Nephron (organoid): ENCODE results near the gene CLECL1.
A peak's percentile ranks its signal among the peaks of the same experiment; 100 is the strongest.
"Not testable (repeated sequence)": the region's sequence is repeated elsewhere in the genome, so short reads cannot be mapped to it uniquely, and the experiment has no call there.

Experiments
- H3K27ac Mint-ChIP-seq, 3 experiments: 2 replicates each; pipeline ENCODE4 v1.8.0; 2020; ENCODE audit warnings: mixed read lengths in 3 of 3, mild to moderate bottlenecking in 2 of 3, moderate library complexity in 1 of 3
- H3K27me3 Mint-ChIP-seq: 2 replicates; pipeline ENCODE4 v1.8.0; 2021; ENCODE audit warnings: low read depth, mild to moderate bottlenecking, moderate library complexity, mixed read lengths
- H3K36me3 Mint-ChIP-seq: 2 replicates; pipeline ENCODE4 v1.8.0; 2020; ENCODE audit warnings: low read depth, mixed read lengths
- H3K4me1 Mint-ChIP-seq: 2 replicates; pipeline ENCODE4 v1.8.0; 2020; ENCODE audit warnings: mixed read lengths
- H3K4me3 Mint-ChIP-seq, 3 experiments: 2 replicates each; pipeline ENCODE4 v1.8.0; 2020; ENCODE audit warnings: mild to moderate bottlenecking in 3 of 3, mixed read lengths in 3 of 3, moderate library complexity in 2 of 3
- H3K9me3 Mint-ChIP-seq: 2 replicates; pipeline ENCODE4 v1.8.0; 2020; ENCODE audit warnings: mixed read lengths
- TF ChIP-seq, protein P1 (sequence below), 3 experiments: fragments of 200-600 bp; sonication (generic); IDR thresholded peaks; one replicate each; pipeline ENCODE4 v1.5.0; 2021; ENCODE audit warnings: antibody characterized with exemption in 3 of 3; ENCODE audit not compliant: unreplicated experiment in 3 of 3

CLECL1 gene

GRCh38 chr12:9749640-9750039, 16.7 kb upstream of the CLECL1 start:
- peaks cover 4% of the 10 kb centered on the region for H3K27me3 Mint-ChIP-seq
- TF ChIP-seq, protein P1, sequence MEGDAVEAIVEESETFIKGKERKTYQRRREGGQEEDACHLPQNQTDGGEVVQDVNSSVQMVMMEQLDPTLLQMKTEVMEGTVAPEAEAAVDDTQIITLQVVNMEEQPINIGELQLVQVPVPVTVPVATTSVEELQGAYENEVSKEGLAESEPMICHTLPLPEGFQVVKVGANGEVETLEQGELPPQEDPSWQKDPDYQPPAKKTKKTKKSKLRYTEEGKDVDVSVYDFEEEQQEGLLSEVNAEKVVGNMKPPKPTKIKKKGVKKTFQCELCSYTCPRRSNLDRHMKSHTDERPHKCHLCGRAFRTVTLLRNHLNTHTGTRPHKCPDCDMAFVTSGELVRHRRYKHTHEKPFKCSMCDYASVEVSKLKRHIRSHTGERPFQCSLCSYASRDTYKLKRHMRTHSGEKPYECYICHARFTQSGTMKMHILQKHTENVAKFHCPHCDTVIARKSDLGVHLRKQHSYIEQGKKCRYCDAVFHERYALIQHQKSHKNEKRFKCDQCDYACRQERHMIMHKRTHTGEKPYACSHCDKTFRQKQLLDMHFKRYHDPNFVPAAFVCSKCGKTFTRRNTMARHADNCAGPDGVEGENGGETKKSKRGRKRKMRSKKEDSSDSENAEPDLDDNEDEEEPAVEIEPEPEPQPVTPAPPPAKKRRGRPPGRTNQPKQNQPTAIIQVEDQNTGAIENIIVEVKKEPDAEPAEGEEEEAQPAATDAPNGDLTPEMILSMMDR (IDR thresholded peaks at IDR 0.05; ENCODE audit: unreplicated experiment in 3 of 3): no peak
- peaks cover 8% of the 10 kb centered on the region for H3K4me1 Mint-ChIP-seq
- no peak overlapping the region for H3K27ac Mint-ChIP-seq
- H3K36me3 Mint-ChIP-seq: no peaks in the 10 kb centered on the region
- H3K4me3 Mint-ChIP-seq: no peak overlapping the region
- no peaks in the 10 kb centered on the region for H3K9me3 Mint-ChIP-seq

DNA sequence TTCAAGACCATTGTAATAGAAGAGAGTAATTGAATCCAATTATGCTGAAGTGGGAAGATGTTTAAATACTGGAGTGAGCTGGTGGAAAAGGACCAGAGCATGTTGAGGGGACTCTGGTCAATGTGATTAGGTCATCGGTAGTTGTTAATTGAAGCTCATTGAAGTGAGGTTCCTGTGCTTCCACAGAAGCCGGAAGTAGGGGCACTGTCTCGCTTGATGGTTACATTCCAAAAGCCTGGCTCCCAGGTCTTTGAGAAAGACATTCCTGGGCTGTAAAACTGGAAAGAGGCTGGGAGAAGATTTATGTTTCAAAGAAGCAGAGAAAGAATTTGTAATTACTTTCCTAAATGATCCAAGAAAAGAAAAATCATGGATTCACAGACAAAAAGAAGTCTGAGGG, 12.3 kb upstream of the CLECL1 start:
- TF ChIP-seq, protein P1 (IDR thresholded peaks at IDR 0.05; ENCODE audit: unreplicated experiment in 3 of 3): no peak
- peak overlapping the region in 2 of 3 experiments; percentile 11 to 88 for H3K27ac Mint-ChIP-seq
- no peak overlapping the region for H3K4me3 Mint-ChIP-seq
- H3K27me3 Mint-ChIP-seq: peaks cover 4% of the 10 kb centered on the region
- no peaks in the 10 kb centered on the region for H3K9me3 Mint-ChIP-seq
- H3K4me1 Mint-ChIP-seq: peaks cover under 1% of the 10 kb centered on the region
- H3K36me3 Mint-ChIP-seq: no peaks in the 10 kb centered on the region

- Mint-ChIP-seq H3K4me3 (no peak overlapping the region), H3K27ac (peak overlapping the region in 1 of 3 experiments; percentile 72), H3K9me3 (no peaks in the 10 kb centered on the region), H3K27me3 (peaks cover 4% of the 10 kb centered on the region), H3K36me3 (no peaks in the 10 kb centered on the region), H3K4me1 (no peaks in the 10 kb centered on the region)
- TF ChIP-seq, protein P1 (IDR thresholded peaks at IDR 0.05; ENCODE audit: unreplicated experiment in 3 of 3): no peak
Measured at GRCh38 chr12:9742661-9743060, 9.8 kb upstream of the CLECL1 start.

DNA sequence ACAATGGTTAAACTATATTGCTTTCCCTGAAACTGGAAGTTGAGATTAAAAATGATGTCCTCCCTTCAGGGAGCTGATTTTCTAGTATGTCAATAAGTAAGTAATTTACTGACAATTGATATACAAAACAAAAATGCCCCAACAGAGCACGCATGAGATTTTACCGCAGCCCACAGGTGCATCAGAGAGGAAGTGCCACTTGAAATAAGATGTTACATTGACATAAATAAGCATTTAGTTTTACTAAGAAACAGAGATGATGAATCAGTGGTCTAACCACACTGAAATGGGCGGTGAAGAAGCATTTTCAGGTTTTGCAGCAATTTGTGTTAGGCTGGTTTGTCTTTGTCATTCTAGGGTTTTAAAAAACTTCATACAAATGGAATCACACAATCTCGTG, 8.8 kb upstream of the CLECL1 start:
- no peaks in the 10 kb centered on the region for H3K9me3 Mint-ChIP-seq
- TF ChIP-seq, protein P1 (IDR thresholded peaks at IDR 0.05; ENCODE audit: unreplicated experiment in 3 of 3): no peak
- no peak overlapping the region for H3K27ac Mint-ChIP-seq
- H3K27me3 Mint-ChIP-seq: no peaks in the 10 kb centered on the region
- no peaks in the 10 kb centered on the region for H3K36me3 Mint-ChIP-seq
- H3K4me1 Mint-ChIP-seq: peaks cover 9% of the 10 kb centered on the region
- no peak overlapping the region for H3K4me3 Mint-ChIP-seq

DNA sequence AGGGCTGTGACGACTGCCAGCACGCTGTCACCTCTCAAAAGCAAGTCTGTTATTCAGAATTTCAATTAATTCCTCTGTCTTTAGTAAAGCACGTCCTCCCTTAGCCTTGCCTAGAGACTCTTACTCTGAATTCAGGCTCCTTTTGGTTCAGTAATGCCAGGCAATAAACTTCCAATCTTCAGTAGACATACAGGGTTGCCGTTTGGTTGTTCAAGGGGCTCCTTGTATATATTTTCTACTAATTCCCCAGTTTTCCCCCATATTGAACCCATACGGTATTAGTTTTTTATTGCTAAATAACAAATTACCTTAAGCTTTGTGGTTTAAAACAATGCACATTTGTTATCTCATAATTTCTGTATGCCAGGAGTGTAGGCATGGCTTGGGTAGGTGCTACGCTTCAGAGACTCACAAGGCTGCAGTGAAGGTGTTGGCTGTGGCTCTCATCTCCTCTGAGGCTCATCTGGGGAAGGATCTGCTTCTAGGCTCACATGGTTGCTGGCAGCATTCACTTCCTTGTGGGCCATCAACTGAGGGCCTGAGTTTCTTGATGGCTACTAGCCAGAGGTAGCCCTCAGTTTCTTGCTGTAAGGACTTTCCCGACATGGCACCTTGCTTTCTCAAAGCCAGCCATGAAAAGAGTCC, 7.3 kb upstream of the CLECL1 start:
- H3K27ac Mint-ChIP-seq: no peak overlapping the region
- no peaks in the 10 kb centered on the region for H3K27me3 Mint-ChIP-seq
- TF ChIP-seq, protein P1 (IDR thresholded peaks at IDR 0.05; ENCODE audit: unreplicated experiment in 3 of 3): no peak
- H3K4me3 Mint-ChIP-seq: no peak overlapping the region
- no peaks in the 10 kb centered on the region for H3K9me3 Mint-ChIP-seq
- peaks cover 10% of the 10 kb centered on the region for H3K4me1 Mint-ChIP-seq
- no peaks in the 10 kb centered on the region for H3K36me3 Mint-ChIP-seq

DNA sequence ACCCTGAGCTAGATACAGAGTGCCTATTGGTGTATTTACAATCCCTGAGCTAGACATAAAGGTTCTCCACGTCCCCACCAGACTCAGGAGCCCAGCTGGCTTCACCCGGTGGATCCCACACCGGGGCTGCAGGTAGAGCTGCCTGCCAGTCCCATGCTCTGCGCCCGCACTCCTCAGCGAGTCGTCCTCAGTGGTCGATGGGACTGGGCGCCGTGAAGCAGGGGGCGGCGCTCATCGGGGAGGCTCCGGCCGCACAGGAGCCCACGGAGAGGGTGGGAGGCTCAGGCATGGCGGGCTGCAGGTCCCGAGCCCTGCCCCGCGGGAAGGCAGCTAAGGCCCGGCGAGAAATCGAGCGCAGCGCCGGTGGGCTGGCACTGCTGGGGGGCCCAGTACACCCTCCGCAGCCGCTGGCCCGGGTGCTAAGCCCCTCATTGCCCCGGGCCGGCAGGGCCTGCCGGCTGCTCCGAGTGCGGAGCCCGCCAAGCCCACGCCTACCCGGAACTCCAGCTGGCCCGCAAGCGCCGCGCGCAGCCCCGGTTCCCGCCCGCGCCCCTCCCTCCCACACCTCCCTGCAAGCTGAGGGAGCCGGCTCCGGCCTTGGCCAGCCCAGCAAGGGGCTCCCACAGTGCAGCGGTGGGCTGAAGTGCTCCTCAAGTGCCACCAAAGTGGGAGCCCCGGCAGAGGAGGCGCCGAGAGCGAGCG, 6.7 kb upstream of the CLECL1 start:
- not testable (repeated sequence) for H3K9me3 Mint-ChIP-seq, H3K36me3 Mint-ChIP-seq, H3K27ac Mint-ChIP-seq, H3K27me3 Mint-ChIP-seq, H3K4me3 Mint-ChIP-seq
- peaks cover 10% of the 10 kb centered on the region for H3K4me1 Mint-ChIP-seq

GRCh38 chr12:9738905-9739304, 6.0 kb upstream of the CLECL1 start:
- not testable (repeated sequence) for H3K27me3 Mint-ChIP-seq, H3K27ac Mint-ChIP-seq, H3K4me3 Mint-ChIP-seq, H3K36me3 Mint-ChIP-seq, H3K9me3 Mint-ChIP-seq
- H3K4me1 Mint-ChIP-seq: peaks cover 10% of the 10 kb centered on the region
